Measurements from ENCODE around the gene TRAM2. TPM values are rescaled to one million over a fixed set of nuclear protein-coding genes. Genes with fewer than 3 reads are reported as not detected.

The TRAM2 gene
- total and polyA plus RNA-seq, 10 of the 15 experiments (the other 5 are each of a cell fraction or from before 2014, with no cell fraction given) = 2.5 to 15.0 (median 11.0) TPM

- peak; percentile 7 for FAIRE-seq
- Histone ChIP-seq H3K79me2 (ENCODE audit: control insufficient read depth, insufficient read depth, low read length) (no peaks in the 10 kb centered on the region), H3K9ac (ENCODE audit: control insufficient read depth, insufficient read depth, low read length) (no peak overlapping the region), H3K4me2 (ENCODE audit: control insufficient read depth, insufficient read depth) (no peak overlapping the region; the same call in 1 of the 2 replicates), H3K4me1 (ENCODE audit: control insufficient read depth, insufficient read depth, low read length) (peaks cover 30% of the 10 kb centered on the region), H3K27ac (ENCODE audit: control insufficient read depth, insufficient read depth) (no peak overlapping the region), H2AFZ (ENCODE audit: control insufficient read depth, low read depth, low read length) (peak overlapping the region; percentile 42; the same call in 1 of the 2 replicates), H3K4me3 (no peak overlapping the region), H3K27me3 (replicated peaks in 1 of 2; ENCODE audit: control insufficient read depth in 2 of 2, insufficient read depth in 2 of 2, low read length in 1 of 2) (no peaks in the 10 kb centered on the region), H3K36me3 (ENCODE audit: control insufficient read depth in 2 of 2, insufficient read depth in 2 of 2, low read length in 1 of 2) (no peaks in the 10 kb centered on the region), H3K9me3 (replicated peaks; ENCODE audit: control insufficient read depth, insufficient read depth, low read length) (no peaks in the 10 kb centered on the region), H4K20me1 (ENCODE audit: control insufficient read depth, insufficient read depth) (no peaks in the 10 kb centered on the region)
- in situ Hi-C loops (cut with MboI) (no loop called here), intact Hi-C loops (cut with micrococcal nuclease; ENCODE audit: unreplicated experiment) (loop anchor here (1.0 to 10.0 kb wide), 4 partner anchors 64 to 313 kb away; partner anchors contain the start of gene MCM3)
- POLR2A ChIA-PET = interaction anchor here (1.3 kb wide), 1 partner anchor 22 kb away, joined by 5 read pairs; the partner anchor contains the start of gene TRAM2
- WGBS (ENCODE audit: insufficient coverage, insufficient replicate concordance, low lambda C conversion rate, missing lambda C conversion rate) = 69% methylated on average over 12 of the region's 12 CpGs
- TF ChIP-seq CREM (IDR thresholded peaks at IDR 0.05; ENCODE audit: low read depth) (peak; percentile 52), E4F1 (IDR thresholded peaks at IDR 0.05; ENCODE audit: borderline replicate concordance, partially characterized antibody) (no peak), YY1 (IDR thresholded peaks at IDR 0.05; ENCODE audit: low read depth, low read length) (0 out of 2 replicates have a peak, but pooled peaks have one; percentile 18), NR2C1 (IDR thresholded peaks at IDR 0.05) (no peak), IKZF1 (conservative IDR thresholded peaks at IDR 0.05) (peak; percentile 71), BMI1 (IDR thresholded peaks at IDR 0.05; ENCODE audit: borderline replicate concordance) (no peak), CTCF (IDR thresholded peaks at IDR 0.05 in 2 of 3, conservative IDR thresholded peaks at IDR 0.05 in 1 of 3; ENCODE audit: control insufficient read depth in 2 of 3, extremely low read depth in 1 of 3, insufficient read depth in 1 of 3, low read depth in 3 of 3, low read length in 3 of 3) (peak; percentile 41 to 60 (median 51)), IKZF2 (IDR thresholded peaks at IDR 0.05) (peak; percentile 45 to 52; a peak in 3 of 4 replicates), CREB1 (IDR thresholded peaks at IDR 0.05; ENCODE audit: low read depth) (0 out of 2 replicates have a peak, but pooled peaks have one; percentile 53), SMC3 (IDR thresholded peaks at IDR 0.05; ENCODE audit: borderline replicate concordance, low read length) (peak; percentile 53; the same call in 1 of the 2 replicates), RAD21 (IDR thresholded peaks at IDR 0.05; ENCODE audit: insufficient read depth, low read depth, low read length) (peak; percentile 56), CEBPB (IDR thresholded peaks at IDR 0.05; ENCODE audit: borderline replicate concordance in 1 of 2, low read depth in 2 of 2, low read length in 2 of 2) (no peak)
- BruUV-seq (replicated peaks) = no TSS peak
- no peak for DNase-seq (ENCODE audit: low read depth, low spot score)
- SMC1A ChIA-PET (ENCODE audit: uncharacterized antibody, unreplicated experiment) = interaction anchor here (1.2 to 6.1 kb wide), 4 partner anchors 10 to 182 kb away, joined by 3 to 41 read pairs (median 6); no protein-coding TSS in a partner anchor
- peak; percentile 53 for ATAC-seq
- CTCF ChIA-PET = interaction anchor here (1.0 to 12.5 kb wide), 11 partner anchors 15 to 313 kb away, joined by 3 to 118 read pairs (median 5); partner anchors contain the start of genes EFHC1 and TRAM2
- RAD21 ChIA-PET (ENCODE audit: unreplicated experiment) = interaction anchor here (0.9 to 1.3 kb wide), 5 partner anchors 63 to 192 kb away, joined by 3 to 5 read pairs (median 4); no protein-coding TSS in a partner anchor
Observed at GRCh38 chr6:52598123-52598823, 21.4 kb upstream of the TRAM2 start.
